ENCODE measurements around the gene ADAM17. TPM values are rescaled to one million over a fixed set of nuclear protein-coding genes. Genes with fewer than 3 reads are reported as not detected.
"Not testable (repeated sequence)": the region's sequence is repeated elsewhere in the genome, so short reads cannot be mapped to it uniquely, and the experiment has no call there.

ADAM17 gene
- total and polyA plus RNA-seq, 8 donors, result 40.7 to 55.8 (median 43.9) TPM

DNA sequence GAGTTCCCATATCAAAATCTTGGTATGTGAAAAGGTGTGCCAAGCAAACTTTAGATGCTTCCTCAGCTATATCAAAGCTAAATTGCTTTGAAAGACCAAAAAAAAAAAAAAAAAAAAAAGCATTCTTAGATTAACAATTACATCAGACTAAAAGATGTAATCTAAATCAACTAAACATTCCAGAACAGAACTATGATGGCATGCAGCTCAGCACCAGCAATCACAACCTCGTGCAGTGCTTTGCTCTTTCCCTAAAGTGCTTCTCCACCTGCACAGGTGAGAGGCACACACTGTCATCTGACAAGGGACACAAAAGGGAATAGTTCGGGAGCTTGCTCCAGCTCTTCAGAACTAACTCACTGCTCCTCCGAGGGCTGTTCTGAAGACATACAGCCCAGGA is 37.5 kb downstream of the ADAM17 start:
- H3K27me3 ChIP-seq, result no peaks in the 10 kb centered on the region
- H3K4me3 ChIP-seq, result no peak overlapping the region
- ATAC-seq (no peak), DNase-seq (no peak)
- no peak overlapping the region for H3K27ac ChIP-seq
- intact Hi-C loops (cut with DNase I), result no loop called here
- no peaks in the 10 kb centered on the region for H3K9me3 ChIP-seq
- TF ChIP-seq, protein P1, sequence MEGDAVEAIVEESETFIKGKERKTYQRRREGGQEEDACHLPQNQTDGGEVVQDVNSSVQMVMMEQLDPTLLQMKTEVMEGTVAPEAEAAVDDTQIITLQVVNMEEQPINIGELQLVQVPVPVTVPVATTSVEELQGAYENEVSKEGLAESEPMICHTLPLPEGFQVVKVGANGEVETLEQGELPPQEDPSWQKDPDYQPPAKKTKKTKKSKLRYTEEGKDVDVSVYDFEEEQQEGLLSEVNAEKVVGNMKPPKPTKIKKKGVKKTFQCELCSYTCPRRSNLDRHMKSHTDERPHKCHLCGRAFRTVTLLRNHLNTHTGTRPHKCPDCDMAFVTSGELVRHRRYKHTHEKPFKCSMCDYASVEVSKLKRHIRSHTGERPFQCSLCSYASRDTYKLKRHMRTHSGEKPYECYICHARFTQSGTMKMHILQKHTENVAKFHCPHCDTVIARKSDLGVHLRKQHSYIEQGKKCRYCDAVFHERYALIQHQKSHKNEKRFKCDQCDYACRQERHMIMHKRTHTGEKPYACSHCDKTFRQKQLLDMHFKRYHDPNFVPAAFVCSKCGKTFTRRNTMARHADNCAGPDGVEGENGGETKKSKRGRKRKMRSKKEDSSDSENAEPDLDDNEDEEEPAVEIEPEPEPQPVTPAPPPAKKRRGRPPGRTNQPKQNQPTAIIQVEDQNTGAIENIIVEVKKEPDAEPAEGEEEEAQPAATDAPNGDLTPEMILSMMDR (IDR thresholded peaks at IDR 0.05), result no peak
- peaks cover 0 to 92% of the 10 kb centered on the region in 2 donors for H3K36me3 ChIP-seq
- no peaks in the 10 kb centered on the region for H3K4me1 ChIP-seq

- no peak for ATAC-seq
- no peak overlapping the region for H3K27ac ChIP-seq
- no peaks in the 10 kb centered on the region for H3K27me3 ChIP-seq
- H3K36me3 ChIP-seq, result peaks cover 0 to 95% of the 10 kb centered on the region in 2 donors
- no peaks in the 10 kb centered on the region for H3K4me1 ChIP-seq
- no peak for DNase-seq
- H3K9me3 ChIP-seq, result no peaks in the 10 kb centered on the region
- H3K4me3 ChIP-seq, result no peak overlapping the region
- intact Hi-C loops (cut with DNase I), result no loop called here
- TF ChIP-seq, protein P1 (IDR thresholded peaks at IDR 0.05), result no peak
Observed at GRCh38 chr2:9517118-9517782, 38.4 kb downstream of the ADAM17 start.

- intact Hi-C loops (cut with DNase I), result not testable (repeated sequence)
Observed at GRCh38 chr2:9513946-9514345, 41.7 kb downstream of the ADAM17 start.

GRCh38 chr2:9508931-9509330 is 46.7 kb downstream of the ADAM17 start:
- H3K36me3 ChIP-seq, result peaks cover 0 to 90% of the 10 kb centered on the region in 2 donors
- H3K9me3 ChIP-seq, result no peaks in the 10 kb centered on the region
- no peaks in the 10 kb centered on the region for H3K27me3 ChIP-seq
- intact Hi-C loops (cut with DNase I), result no loop called here
- no peak overlapping the region for H3K27ac ChIP-seq
- ATAC-seq (no peak), DNase-seq (no peak)
- no peak overlapping the region for H3K4me3 ChIP-seq
- TF ChIP-seq, protein P1 (IDR thresholded peaks at IDR 0.05), result no peak
- H3K4me1 ChIP-seq, result no peaks in the 10 kb centered on the region

More at GRCh38 chr2:9513946-9514345, 41.7 kb downstream of the ADAM17 start:
- ATAC-seq, H3K4me3 ChIP-seq, H3K27ac ChIP-seq, DNase-seq, H3K9me3 ChIP-seq, H3K4me1 ChIP-seq, H3K27me3 ChIP-seq: not testable (repeated sequence)
- H3K36me3 ChIP-seq, result peaks cover 0 to 89% of the 10 kb centered on the region in 2 donors

DNA sequence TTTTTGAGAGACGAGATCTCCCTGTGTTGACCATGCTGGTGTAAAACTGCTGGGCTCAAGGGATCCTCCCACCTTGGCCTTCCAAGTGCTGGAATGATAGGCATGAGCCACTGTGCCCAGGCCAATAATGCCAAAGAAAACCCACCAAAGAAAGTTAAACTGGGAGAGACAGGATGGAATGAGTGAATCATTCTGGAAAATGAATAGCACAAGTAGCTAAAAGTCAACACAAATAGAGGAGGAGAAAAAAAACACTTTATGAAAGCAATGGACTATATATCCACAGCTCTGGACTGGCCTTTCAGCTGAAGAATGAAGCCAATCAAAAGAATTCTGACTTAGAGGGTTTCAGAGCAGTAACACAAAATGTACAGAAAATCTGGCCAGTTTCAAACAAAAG is 57.4 kb downstream of the ADAM17 start:
- TF ChIP-seq, protein P1 (IDR thresholded peaks at IDR 0.05), result no peak
- H3K27me3 ChIP-seq, result no peaks in the 10 kb centered on the region
- no peaks in the 10 kb centered on the region for H3K4me1 ChIP-seq
- ATAC-seq (no peak), DNase-seq (no peak)
- H3K27ac ChIP-seq, result no peak overlapping the region
- peaks cover 0 to 99% of the 10 kb centered on the region in 2 donors for H3K36me3 ChIP-seq
- H3K9me3 ChIP-seq, result no peaks in the 10 kb centered on the region
- intact Hi-C loops (cut with DNase I), result no loop called here
- H3K4me3 ChIP-seq, result no peak overlapping the region

GRCh38 chr2:9497017-9497416 is 58.6 kb downstream of the ADAM17 start:
- intact Hi-C loops (cut with DNase I), result no loop called here
- TF ChIP-seq, protein P1 (IDR thresholded peaks at IDR 0.05), result no peak
- Histone ChIP-seq H3K27me3 (no peaks in the 10 kb centered on the region), H3K9me3 (no peaks in the 10 kb centered on the region), H3K27ac (no peak overlapping the region), H3K36me3 (peaks cover 0 to 99% of the 10 kb centered on the region in 2 donors), H3K4me1 (no peaks in the 10 kb centered on the region), H3K4me3 (no peak overlapping the region)
- no peak for ATAC-seq
- no peak for DNase-seq

Measured in left lung (tissue), 10 donors.